Measurements from ENCODE around the gene PRR7.

The PRR7 gene

DNA sequence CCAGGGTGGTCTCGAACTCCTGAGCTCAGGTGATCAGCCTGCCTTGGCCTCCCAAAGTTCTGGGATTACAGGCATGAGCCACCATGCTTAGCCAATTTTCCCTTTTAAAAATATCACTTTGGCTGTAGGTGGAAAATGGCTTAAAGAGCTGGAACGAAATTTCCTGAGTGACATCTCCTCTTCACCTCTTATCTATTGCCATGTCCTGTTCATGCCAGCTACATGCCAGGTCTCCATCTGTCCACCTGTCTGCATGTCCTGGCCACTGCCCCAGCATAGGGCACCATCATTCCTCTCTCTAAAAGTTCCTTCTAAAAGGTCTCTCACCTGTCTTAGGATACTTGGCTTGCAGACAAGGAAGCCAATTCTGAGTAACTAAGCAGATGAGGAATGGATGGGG, 22.9 kb upstream of the PRR7 start:
- no peak for DNase-seq (ENCODE audit: low read depth)

GRCh38 chr5:177425196-177425800, 21.3 kb upstream of the PRR7 start:
- DNase-seq (ENCODE audit: low read depth), result no peak

DNA sequence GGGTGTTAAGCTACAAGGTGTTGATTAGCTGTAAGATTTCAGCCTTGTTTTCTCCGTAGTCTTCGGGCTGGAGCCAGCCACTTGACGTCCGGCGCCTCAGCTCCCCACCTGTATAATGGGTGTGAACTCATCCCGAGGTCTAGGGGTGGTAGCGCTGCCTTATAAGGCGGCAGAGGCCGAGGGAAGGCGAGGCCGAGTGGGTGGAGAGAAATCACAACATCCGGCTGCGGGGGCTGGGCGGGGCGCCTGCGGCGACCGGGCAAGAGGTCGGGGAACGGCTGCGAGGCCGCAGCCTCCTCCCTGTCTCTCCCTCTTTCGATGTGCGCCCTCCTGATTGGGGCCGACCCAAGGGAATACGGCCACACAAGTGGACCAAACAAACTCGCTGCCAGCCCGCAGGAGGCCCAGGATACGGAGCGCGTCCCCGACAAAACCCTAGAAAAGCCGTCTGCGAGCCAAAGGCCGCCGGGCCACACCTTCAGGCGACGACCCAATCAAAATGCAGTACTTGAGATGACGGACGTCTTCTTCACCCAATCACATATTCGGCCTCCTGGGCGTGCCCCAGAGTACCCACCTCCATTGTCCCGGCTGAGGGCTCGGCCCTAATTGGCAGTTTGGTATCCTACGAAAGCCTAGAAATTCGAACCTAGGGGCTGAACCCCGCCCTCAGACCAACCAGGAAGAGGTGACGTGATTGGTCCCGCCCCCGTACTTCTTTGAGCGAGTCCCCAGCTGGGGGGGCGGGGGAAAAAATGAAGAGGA, 20.6 kb upstream of the PRR7 start:
- peak; percentile 100 for DNase-seq (ENCODE audit: low read depth)

GRCh38 chr5:177426566-177427210, 19.9 kb upstream of the PRR7 start, which contains the start of gene GRK6:
Gene GRK6 (plus strand): TSS chr5:177426676. CDS start chr5:177426846, 170 bp downstream.
- no peak for DNase-seq (ENCODE audit: low read depth)

GRCh38 chr5:177427211-177427822, 19.3 kb upstream of the PRR7 start:
- no peak for DNase-seq (ENCODE audit: low read depth)

GRCh38 chr5:177427919-177428573, 18.6 kb upstream of the PRR7 start:
- no peak for DNase-seq (ENCODE audit: low read depth)

DNA sequence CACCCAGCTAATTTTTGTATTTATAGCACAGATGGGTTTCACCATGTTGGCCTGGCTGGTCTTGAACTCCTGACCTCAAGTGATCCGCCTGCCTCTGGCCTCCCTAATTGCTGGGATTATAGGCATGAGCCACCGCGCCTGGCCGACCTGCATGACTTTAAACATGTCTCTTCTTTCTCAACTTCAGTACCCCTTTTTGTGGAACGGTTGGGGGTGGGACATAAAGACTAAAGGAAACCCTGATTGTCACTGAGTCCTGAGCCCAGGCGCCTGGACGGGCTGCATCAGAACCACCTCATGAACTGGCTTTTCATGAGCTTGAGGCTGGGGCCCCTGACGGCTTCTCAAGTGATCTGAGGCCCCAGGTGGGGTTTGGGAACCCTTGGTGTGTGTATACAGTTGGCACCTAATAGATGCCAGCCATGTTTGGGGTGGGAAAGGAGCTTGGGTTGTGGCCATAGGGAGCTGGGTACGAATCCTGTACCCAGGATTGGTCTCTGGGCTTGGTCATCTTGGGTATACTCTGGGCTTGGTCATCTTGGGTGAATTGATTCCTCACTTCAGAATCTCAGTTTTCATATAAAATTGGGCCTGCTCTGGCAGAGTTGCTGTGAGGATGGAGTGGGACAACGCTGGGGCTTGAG, 17.9 kb upstream of the PRR7 start:
- DNase-seq (ENCODE audit: low read depth), result no peak

GRCh38 chr5:177429248-177430040, 17.2 kb upstream of the PRR7 start:
- no peak for DNase-seq (ENCODE audit: low read depth)

- DNase-seq (ENCODE audit: low read depth), result no peak
Observed at GRCh38 chr5:177430140-177430951, 16.3 kb upstream of the PRR7 start.

- no peak for DNase-seq (ENCODE audit: low read depth)
Observed at GRCh38 chr5:177430972-177431316, 15.7 kb upstream of the PRR7 start.

DNA sequence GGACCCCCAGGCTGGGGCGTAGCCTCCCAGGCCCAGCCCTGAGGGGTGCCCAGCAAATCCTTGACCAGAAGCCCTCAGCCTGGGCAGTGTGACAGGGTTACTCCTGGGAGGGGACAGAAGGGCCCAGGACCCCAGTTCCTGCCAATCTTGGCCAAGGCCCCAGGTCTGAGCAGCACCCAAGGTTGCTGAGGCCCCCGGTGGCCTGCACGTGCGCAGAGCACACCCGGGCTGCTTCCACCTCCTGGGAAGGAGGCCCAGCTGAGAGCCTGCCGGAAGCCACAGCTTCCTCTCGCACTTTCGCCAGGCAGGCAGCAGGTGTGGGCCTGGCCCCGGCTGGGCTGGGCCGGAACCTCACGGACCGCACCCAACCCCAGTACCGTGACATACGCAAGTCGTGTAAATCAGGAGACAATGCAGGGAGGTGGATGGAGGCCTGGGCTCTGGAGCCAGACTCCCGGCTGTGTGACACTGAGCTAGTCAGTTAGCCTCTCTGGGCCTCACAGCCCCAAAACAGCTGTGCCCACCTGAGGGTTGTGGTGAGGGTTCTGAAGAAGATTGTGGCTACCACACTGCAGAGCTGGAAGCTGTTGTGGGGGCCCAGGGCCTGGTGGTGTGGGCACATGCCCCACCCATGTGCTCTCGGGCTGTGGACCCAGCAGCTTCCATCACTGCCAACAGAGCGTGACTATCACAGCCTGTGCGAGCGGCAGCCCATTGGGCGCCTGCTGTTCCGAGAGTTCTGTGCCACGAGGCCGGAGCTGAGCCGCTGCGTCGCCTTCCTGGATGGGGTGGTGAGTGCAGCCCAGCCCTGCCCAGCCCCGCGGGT, 15.1 kb upstream of the PRR7 start:
- no peak for DNase-seq (ENCODE audit: low read depth)

GRCh38 chr5:177432143-177432838, 14.3 kb upstream of the PRR7 start:
- DNase-seq (ENCODE audit: low read depth), result no peak

- no peak for DNase-seq (ENCODE audit: low read depth)
Observed at GRCh38 chr5:177432839-177433657, 13.6 kb upstream of the PRR7 start.

GRCh38 chr5:177433658-177434217, 12.9 kb upstream of the PRR7 start:
- DNase-seq (ENCODE audit: low read depth), result no peak

GRCh38 chr5:177434437-177434836, 12.2 kb upstream of the PRR7 start:
- no peak for DNase-seq (ENCODE audit: low read depth)

GRCh38 chr5:177434942-177435738, 11.5 kb upstream of the PRR7 start:
- no peak for DNase-seq (ENCODE audit: low read depth)

All from non-pigmented ciliary epithelial cell (primary cell).